Activated T-helper 1 cell treated with anti-CD3 and anti-CD28 coated beads, Interleukin-2, amount 50 U/mL, for 16 hours (primary cell): ENCODE data around the gene C1orf21.

ENCODE experiments used
- DNase-seq, 2 donors: peaks; one replicate each; pipeline ENCODE4 v3.0.0-alpha.2; 2020; ENCODE audit warnings: low read depth in 1 of 2, low spot score in 1 of 2

The C1orf21 gene

DNA sequence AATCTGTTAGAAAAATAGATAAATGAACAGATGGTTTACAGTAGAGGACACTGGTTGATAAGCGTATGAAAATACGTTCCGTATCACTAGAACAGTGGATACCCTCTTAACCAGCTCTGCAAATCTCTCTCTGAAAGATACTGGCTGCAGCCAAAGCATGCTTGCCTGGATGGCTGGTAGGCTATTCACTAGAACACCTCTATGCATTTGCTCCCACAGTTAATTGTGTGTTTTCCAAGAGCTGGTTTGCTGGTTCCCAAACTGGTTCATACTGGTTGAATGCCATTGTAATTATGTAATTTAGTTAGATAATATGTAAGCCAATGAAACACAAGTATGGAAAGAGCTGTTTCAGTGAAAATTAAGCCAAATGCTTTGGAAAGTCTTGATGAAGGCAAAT is 126.6 kb downstream of the C1orf21 start:
- DNase-seq = no peak

GRCh38 chr1:184513966-184514365 is 127.1 kb downstream of the C1orf21 start:
- no peak for DNase-seq

DNA sequence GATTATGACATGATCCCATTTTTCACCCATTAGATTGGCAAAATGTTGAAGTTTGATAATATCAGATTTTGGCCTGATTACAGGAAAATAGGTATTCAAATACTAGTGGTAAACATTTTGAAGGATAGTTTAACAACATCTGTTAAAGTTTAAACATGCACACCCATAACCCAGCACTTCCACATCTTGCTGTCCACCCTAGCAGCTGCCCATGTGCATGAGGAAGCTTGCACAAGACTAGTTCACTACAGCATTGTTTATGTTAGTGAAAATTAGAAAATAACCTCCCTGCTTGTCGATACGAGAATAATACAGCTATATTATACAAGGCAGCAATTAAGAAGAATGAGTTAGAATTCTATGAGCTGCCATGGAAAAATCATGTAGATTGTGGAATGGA is 127.6 kb downstream of the C1orf21 start:
- DNase-seq = no peak

GRCh38 chr1:184517130-184517529 is 130.3 kb downstream of the C1orf21 start:
- no peak for DNase-seq

- DNase-seq = no peak
Measured at GRCh38 chr1:184518736-184519357, 132.0 kb downstream of the C1orf21 start.

- no peak for DNase-seq
Measured at GRCh38 chr1:184520336-184520735, 133.5 kb downstream of the C1orf21 start.

DNA sequence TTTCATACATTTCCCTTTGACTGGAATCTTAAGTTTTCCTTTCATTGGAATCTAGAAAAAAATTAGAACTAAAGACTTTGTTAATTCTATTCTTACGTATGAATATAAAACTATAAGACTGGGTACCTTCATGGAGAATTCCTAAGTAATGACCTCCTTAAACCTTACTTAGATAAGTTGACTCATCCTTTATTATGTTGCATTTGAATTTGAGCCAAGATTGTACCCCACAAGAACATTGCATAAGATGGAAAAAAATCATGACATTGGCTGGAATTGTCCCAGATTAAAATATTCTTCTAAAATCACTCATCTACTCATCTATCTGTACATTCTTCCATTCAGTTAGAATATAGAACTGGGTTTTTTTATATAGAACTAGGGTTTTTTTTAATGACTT is 137.4 kb downstream of the C1orf21 start:
- DNase-seq = no peak

GRCh38 chr1:184527402-184527801 is 140.6 kb downstream of the C1orf21 start:
- no peak for DNase-seq

- DNase-seq = no peak
Measured at GRCh38 chr1:184530226-184530625, 143.4 kb downstream of the C1orf21 start.

- DNase-seq = no peak
Measured at GRCh38 chr1:184531296-184531695, 144.5 kb downstream of the C1orf21 start.

DNA sequence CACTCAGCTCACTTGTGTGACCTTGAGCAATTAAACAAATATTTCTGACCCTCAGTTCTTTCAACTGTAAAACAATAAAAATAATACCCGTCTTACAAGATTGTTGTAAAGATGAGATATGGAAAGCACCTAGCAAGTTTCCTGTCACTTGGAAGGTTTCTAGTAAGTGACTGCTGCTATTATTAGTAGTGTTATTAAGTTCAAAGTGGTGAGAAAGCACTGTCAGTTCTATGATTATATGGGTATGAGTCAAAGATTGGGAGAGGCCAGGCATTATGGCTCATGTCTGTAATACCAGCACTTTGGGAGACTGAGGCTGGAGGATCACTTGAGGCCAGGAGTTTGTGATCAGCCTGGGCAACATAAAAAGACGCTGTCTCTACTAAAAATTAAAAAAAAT is 145.4 kb downstream of the C1orf21 start:
- DNase-seq = no peak

DNA sequence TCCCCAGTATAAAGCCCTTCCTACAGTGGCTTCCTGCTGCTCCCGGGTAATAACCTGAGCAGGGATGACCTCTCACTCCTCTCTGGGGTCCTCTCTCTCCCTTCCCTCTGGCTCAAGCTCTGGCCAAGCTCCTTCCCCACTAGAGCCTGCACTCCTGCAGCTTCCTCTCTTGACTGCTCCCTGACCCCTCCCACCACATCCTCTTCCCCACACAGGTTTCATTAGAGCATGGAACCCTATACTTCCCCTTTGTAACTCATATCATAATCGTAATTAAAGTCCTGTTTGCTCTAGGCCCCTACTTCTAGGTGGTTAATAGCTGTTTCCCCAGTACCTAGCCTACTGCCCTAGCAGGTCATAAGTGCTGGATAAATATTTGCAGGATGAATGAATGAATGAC is 146.2 kb downstream of the C1orf21 start:
- no peak for DNase-seq

DNA sequence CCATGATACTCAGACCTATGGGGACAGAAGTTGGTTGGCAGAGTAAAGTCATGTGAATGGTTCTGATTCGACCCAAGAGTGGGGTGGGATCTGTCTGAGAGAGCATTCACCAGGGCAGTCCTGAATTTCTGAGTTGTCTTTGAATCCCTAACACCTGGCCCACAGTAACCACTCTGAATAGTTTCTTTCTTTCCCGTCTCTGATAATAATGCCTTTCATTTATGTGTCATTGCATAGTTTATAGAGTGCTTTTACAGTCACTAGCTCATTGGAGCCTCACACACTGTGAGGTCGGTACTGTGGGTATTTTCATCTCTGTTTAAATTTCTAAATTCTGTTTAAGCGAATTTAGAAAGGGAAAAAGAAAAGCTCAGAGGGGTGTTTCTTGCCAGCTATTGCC is 147.1 kb downstream of the C1orf21 start:
- no peak for DNase-seq

DNA sequence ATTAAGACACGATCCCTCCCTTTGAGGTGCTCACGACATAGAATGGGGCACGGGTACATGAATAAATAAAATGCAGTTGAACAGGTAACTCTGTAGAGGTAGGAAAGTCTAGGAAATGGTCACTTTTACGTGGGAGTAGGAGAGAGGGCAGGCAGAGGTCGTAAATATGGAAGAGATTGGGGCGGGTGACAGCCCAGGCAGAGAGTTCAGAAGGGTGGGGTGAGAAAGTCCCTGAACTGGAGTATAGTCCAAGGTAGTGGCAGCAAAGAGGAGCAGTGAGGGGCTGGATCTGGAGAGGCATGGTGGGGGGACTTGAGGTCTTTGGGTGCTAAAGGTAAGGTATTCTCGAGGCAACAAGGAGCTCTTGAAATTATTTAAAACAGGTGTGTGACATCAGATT is 147.9 kb downstream of the C1orf21 start:
- no peak for DNase-seq

DNA sequence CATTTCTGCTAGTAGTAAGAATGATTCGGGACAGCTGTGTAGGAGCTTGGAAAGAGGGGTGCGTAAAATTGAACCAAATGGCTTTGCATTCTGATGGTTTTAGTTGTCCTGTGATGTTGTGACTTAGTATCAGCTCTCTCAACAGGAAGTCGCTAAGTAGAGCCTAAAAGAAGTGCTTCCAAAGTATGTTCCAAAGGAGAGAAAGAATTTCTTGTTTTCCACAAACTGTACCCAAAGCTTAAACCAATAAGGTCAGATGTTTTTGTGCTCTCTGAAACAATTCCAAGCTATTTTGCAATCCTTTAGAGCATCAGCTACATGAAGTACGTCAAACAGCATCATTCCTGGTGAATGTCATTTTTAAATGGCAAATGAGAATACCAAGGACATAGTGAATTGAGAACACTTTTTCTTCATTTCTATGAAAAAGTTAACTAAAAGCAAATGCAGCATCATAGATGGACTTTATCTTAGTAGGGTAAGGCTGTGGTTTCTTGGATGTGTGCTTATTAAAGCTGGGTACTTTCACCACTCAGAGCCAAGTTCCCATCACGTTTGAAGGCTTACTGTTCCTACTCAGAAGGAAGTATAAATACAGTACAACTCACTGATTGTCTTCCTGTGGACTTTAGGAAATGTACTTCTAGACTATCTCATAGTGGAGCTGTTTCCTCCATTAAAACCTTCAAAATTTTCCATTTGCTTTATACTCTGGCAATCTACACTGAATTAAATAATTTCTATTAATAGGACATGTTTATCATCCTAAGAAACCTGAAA is 148.6 kb downstream of the C1orf21 start:
- DNase-seq = no peak

DNA sequence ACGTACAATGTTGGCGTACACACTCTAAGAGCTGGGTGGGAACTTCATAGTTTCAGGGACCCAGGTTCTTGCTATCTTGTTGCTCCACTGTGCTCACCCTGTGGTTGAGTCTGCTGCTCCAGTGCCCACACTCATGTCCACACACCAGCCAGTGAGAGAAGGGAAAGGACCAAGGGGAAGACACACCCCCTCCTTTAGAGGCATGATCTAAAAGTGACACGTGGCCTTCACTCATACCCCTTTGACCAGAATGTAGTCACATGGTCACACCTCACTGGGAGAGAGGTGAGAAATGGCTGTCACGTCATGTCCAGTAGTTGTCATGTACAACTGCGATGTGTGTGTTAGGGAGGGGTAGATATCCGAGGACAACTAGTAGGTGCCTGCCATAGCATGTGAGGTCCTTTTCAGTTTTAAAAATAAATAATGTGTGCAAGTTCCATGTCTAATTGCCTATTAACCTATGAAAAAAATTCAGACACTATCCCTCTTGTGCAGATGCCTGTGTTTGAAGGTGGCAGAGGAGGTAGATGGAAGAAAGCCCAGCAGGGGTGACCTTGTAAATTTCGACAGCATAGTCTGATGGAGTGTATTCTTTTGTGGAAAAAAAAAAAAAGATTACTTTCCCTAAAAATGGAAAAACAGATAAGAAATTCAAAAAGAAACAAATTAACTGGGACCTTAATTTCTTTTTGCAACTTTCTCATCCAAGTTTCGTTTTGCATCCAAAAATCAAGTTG is 149.6 kb downstream of the C1orf21 start:
- DNase-seq = no peak

GRCh38 chr1:184539580-184539979 is 152.8 kb downstream of the C1orf21 start:
- DNase-seq = no peak

DNA sequence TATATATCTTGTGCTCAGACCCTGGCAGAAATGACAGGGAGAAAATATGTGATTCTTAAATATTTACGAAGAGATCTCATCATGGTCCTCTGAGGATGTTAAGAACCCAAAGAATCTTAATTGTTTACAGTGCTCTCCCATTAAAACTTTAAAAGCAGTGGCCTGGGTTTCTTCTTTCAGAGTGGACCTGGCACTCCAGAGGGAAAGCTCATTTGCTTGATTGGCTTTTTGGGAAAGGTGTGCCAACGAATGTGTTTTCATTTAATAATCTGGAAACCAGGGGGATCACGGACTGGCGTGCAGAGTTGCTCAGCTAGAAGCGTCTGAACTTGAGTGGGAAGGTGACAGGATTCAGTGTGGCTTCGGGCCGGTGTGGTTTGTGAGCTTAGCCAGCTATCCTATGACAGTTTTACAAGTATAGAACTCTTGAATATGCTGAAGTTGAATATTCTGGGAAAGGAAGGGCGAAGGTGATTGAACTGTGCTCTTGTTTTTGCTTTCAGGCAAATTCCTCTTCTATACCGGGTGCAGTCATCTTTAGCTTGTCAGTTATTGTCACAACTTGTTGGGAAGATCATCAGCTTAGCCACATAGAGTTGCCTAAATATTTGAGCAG is 154.8 kb downstream of the C1orf21 start:
- DNase-seq = no peak

- no peak for DNase-seq
Measured at GRCh38 chr1:184542291-184542690, 155.5 kb downstream of the C1orf21 start.

DNA sequence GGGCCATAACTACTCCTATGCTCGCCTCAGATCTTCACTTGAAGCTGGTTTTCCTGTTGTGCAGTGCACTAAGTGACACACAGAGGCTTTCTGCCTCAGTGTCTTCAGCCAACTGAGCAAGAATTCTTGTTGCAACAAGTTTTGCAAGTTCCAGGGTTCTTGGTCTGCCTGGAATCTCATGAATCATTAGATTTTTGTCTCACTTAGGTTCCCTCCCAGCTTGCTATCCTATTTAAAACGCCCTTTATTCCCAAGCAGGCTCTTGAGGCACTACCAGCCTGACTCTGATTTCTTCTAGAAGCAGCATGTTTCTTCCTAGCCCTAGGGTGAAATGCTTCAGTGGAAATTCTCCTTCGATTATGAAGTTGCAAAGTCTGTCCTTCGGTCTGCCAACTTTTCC is 158.8 kb downstream of the C1orf21 start:
- no peak for DNase-seq

DNA sequence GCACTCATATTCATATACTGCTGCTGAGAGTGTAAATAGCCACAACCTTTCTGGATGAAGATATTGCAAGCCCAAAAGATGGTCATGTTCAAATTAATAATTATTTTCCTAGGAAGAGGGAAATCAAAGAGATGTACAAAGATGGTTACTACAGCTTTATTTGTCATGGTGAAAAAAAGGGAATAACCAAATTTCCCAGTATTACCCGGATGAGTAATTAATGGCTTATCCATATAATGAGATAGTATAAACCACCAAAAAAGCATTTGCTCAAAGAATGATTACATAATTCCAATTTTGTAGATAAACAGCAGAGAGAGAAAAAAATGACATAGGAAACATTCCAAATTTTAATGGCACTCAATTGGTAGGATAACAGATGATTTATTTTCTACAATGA is 165.6 kb downstream of the C1orf21 start:
- DNase-seq = no peak

DNA sequence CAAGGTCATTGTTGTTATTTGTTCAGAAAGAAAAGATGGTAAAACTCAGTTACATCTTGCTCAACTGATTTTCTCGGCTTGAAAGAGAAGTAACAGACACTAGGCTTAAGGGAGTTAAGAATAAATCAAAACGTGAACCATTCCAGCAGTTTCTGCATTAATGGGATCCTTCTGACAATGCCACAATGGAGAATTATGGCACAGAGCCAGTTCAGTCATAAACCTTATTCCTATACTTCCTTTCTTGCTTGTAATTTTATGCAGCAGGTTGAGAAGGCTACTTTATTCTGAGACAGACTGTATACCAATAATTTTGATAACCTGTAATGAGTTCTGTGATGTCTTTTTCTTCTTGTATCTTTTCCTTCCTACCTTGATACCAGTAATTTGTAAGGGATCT is 167.0 kb downstream of the C1orf21 start:
- no peak for DNase-seq
